HG03354 (cell line): ENCODE results near the gene UGCG.
"Not testable (repeated sequence)": the region's sequence is repeated elsewhere in the genome, so short reads cannot be mapped to it uniquely, and the experiment has no call there.

Experiments
- ATAC-seq: cut with Tn5 transposase; IDR thresholded peaks from one replicate; pipeline ENCODE4 v1.9.1; 2021; ENCODE audit warnings: mild to moderate bottlenecking; ENCODE audit not compliant: unreplicated experiment, poor library complexity, severe bottlenecking

Gene UGCG

DNA sequence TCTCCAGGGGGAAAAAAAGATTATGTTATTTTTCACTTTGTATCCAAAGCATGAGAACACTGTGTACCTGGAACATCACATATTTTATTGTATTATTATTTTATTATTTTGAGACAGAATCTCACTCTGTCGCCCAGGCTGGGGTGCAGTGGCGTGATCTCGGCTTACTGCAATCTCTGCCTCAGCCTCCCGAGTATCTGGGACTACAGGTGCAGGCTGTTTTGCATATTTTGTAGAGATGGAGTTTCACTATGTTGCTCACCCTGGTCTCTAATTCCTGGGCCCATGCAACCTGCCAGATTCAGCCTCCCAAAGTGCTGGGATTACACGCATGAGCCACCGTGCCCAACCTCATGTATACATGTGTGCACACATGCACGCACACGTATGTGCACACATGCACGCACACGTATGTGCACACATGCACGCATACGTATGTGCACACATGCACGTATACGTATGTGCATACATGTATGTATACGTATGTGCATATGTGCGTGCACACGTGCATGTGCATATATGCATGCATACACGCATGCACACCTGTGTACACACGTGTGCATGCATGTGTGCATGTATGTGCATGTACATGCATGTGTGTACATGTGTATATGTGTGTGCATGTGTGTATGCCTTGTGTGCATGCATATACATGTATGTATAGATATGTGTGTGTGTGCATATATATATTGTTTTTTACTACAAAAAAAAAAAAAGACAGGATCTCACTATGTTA, 9.5 kb upstream of the UGCG start:
- ATAC-seq = peak; percentile 47

DNA sequence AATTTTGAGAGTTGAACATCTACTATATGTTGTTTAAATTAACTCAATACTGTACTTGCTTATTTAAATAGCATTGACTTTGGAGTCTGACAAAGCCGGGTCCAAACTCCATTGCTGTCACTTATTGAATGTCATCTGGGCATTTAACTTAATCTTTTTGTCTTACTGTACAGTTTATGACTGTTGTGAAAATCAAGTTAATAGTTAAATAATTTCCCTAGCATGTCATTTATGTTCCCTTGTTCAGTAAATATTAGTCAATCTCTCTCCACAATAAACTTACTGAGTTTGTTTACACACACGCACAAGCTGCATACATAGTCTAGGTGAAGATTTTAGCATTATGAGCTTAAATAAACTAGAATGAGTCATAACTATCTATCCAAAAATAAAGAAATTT, 6.3 kb upstream of the UGCG start:
- no peak for ATAC-seq

DNA sequence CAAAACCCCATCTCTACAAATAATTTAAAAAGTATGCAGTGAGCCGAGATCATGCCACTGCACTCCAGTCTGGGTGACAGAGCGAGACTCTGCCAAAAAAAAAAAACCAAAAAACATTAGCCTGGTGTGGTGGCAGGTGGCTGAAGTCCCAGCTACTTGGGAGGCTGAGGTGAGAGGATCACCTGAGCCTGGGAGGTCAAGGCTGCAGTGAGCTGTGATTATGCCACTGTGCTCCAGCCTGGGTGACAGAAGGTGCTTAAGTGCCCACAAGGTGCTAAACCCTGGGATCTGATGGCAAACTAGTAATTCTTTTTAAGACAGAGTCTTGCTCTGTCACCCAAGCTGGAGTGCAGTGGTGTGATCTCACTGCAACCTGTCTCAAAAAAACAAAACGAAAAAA, 5.7 kb upstream of the UGCG start:
- ATAC-seq = not testable (repeated sequence)

DNA sequence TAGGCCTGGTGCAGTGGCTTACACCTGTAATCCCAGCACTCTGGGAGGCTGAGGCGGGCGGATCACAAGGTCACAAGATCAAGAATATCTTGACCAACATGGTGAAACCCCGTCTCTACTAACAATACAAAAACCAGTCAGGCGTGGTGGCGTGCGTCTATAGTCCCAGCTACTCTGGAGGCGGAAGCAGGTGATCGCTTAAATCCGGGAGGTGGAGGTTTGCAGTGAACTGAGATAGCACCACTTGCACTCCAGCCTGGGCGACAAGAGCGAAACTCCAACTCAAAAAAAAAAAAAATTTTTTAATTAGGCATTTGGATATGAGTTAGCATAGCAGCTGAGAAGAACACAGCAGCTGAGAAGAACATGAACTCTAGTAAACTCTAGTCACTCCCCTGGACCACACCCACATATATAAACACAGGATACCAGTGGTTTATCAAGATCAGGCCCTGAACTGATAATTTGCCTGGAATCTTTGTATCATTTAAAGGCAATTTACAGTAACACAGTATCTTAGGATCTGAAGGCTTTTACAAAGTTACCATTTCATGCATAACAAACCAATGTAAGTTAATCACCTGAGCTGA, 4.6 kb upstream of the UGCG start:
- no peak for ATAC-seq

DNA sequence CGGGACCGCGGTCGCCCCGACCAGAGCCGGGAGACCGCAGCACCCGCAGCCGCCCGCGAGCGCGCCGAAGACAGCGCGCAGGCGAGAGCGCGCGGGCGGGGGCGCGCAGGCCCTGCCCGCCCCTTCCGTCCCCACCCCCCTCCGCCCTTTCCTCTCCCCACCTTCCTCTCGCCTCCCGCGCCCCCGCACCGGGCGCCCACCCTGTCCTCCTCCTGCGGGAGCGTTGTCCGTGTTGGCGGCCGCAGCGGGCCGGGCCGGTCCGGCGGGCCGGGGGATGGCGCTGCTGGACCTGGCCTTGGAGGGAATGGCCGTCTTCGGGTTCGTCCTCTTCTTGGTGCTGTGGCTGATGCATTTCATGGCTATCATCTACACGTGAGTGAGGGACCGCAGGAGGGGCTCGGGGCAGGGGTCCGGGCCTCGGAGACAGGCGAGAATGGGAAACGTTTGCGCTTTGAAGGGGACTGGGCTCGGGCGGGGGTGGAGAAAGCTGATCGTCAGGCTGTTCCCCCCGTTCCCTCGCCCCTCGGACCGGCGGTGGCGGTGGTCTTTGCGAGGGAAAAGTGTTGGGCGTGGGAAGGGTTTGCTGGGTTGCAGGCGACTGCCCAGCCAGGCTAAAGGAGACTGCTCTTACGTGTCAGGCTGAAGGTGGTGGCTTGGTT, 457 bp downstream of the UGCG start:
- peak; percentile 40 for ATAC-seq

DNA sequence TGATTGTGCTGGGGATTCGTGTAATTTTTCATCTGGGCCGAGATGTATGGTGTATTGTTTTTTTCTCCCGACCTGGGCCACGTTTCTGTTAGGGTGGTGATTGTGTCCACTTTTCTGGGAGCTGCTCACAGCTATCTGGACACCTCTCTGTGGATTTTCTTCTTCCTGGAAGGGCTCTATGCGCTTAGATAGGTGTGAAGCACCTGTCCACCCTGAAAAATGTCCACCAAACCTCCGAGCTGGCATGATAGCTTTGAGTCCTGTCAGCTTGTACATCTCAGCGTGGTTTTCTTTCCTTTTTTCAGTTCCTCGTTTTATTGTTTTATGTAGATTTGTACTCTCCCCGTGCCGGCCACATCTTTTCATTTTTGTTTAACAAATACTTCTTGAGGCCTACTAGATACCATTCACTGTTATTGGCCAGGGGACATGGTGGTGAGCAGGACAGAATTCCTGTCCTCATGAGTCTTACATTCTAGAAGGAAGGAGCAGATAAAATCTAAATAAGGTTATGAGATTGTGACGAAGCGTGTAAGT, 1.1 kb downstream of the UGCG start:
- ATAC-seq = peak; percentile 43

GRCh38 chr9:111898331-111899096, 1.9 kb downstream of the UGCG start:
- ATAC-seq = no peak

GRCh38 chr9:111900151-111900857, 3.7 kb downstream of the UGCG start:
- no peak for ATAC-seq

DNA sequence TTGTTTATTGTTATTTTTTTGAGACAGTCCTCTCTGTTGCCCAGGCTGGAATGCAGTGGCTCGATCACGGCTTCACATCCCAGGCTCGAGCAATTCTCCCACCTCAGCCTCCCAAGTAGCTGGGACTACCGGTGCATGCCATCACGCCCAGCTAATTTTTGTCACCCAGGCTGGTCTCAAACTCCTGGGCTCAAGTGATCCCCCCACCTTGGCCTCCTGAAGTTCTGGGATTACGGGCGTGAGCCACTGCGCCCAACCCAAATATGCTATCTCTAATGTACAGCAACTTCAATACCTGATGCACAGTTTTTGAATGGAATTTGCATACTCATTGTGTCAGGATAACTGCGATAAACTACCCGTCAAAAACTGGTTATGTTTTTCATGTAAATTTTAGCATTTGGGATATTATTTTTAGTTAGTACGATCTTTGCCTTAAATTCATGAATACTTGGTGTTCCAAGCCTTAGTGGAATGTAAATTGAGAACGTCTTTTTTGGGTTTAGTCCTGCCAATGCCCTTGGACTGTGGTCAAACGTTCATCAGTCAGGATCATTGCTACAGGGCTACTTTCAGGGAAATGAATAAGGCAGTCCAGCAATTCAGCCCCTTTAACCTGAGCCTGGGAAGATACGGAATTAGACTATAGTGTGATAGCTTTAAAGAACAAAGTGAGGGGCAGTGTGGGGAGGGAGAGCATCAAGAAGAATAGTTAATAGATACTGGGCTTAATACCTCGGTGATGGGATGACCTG, 4.4 kb downstream of the UGCG start:
- ATAC-seq = no peak

DNA sequence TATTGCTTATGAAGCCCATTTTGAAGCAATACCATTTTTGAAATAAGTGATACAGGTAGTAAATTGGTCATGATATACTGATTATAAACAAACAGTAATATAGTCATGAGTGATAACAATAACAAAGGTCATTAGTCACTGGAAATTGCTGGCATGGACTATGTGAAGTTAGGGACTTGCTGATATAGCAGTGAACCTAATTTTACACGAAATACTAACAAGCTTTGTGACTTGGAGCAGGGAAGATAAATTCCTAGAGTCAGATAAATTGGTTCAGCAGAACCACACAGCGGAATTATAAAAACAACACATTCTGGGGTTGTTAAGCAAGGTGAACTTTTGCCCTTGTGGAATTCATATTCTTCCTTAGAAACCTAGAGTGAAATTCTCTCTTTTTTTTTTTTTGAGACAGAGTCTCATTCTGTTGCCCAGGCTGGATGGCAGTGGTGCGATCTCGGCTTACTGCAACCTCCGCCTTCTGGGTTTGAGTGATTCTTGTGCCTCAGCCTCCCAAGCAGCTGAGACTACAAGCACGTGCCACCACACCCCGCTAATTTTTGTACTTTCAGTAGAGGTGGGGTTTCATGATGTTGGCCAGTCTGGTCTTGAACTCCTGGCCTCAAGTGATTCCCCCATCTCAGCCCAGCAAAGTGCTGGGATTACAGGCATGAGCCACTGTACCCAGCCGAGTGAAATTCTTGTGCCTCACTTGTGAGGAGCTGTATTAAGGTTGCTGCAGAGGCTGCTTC, 6.0 kb downstream of the UGCG start:
- no peak for ATAC-seq

DNA sequence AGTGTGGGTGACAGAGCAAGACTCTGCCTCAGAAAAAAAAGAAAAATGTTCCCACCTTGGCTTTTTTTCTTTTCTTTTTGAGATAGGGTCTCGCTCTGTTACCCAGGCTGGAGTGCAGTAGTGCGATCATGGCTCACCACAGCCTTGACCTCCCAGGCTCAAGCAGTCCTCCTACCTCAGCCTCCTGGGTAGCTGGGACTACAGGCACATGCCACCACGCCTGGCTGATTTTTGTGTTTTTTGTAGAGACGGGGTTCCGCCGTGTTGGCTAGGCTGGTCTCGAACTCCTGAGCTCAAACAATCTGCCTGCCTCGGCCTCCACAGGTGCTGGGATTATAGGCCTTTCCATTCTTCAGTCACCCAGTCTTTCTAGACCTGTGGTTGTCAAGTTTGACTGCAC, 6.9 kb downstream of the UGCG start:
- not testable (repeated sequence) for ATAC-seq

- ATAC-seq = no peak
Measured at GRCh38 chr9:111904026-111904425, 7.4 kb downstream of the UGCG start.

- no peak for ATAC-seq
Measured at GRCh38 chr9:111904891-111905291, 8.3 kb downstream of the UGCG start.

DNA sequence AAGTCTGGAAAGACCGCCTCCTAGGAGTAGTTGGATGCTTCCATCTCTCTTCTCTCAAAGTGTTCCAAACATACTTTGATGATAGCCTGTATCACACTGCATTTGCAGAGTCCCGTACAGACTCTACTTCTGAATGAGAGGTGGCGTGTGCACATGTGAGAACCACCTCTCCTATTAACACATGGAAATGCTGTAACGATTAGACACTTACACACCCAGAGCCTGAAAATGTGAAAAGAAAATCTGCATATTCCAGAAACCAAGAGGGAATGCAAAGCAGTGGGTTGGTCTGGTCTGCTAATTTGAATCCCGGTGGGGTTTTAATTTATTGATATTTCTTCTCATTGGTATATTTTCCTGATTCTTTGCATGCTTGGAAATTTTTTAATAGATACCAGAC, 10.5 kb downstream of the UGCG start:
- no peak for ATAC-seq

- no peak for ATAC-seq
Measured at GRCh38 chr9:111909444-111909843, 12.8 kb downstream of the UGCG start.

GRCh38 chr9:111910428-111910827, 13.8 kb downstream of the UGCG start:
- no peak for ATAC-seq

GRCh38 chr9:111913159-111913558, 16.5 kb downstream of the UGCG start:
- no peak for ATAC-seq

DNA sequence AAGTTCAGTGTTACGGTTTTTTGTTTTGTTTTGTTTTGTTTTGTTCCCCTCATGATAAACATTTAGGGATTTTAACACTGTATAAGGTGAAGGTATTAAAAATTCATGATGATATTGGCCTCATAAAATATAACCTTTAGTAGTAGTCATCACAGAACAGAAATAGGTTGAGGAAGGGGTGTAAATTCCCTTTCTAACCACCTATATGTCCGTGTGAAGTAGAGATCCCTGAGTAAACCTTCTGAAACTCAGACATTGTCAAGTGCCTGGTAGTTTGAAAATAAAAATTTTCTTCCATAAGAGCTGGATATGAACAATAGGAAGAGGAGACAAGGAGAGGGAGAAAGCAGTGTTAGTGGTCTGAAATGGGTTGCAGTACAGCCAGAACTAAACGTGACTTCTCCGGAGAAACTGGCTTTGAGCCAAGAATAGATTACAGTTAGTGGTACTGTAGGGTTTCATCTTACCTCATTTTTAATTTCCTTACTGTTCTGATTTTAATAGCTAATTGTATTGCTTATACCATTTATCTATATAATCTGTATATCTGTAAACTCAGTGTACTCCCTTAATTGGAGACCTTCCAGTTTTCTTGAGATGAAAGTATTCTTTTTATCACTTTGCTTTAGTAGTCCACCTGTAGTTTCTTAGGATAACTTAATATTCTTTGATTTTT, 18.3 kb downstream of the UGCG start:
- no peak for ATAC-seq
